Sigmoid colon (tissue), 7 donors: ENCODE results near the gene RPS28. TPM values are rescaled to one million over a fixed set of nuclear protein-coding genes. Genes with fewer than 3 reads are reported as not detected.

Experiments used
- DNase-seq: peaks from one replicate; pipeline ENCODE4 v3.0.0-alpha.2; 2019
- H3K27ac ChIP-seq, 4 donors: fragments of 200-600 bp; sonication (generic); one replicate each; pipeline ENCODE4 v1.5.1; 2016 to 2019; ENCODE audit warnings: mild to moderate bottlenecking in 1 of 4
- H3K27me3 ChIP-seq, 3 donors: fragments of 200-600 bp; sonication (generic); one replicate each; pipeline ENCODE4 v1.5.1; 2019; ENCODE audit warnings: mild to moderate bottlenecking in 1 of 3
- H3K36me3 ChIP-seq, 4 donors: fragments of 200-600 bp; sonication (generic); one replicate each; pipeline ENCODE4 v1.5.1; 2016 to 2019
- H3K4me1 ChIP-seq, 4 donors: fragments of 200-600 bp; sonication (generic); one replicate each; pipeline ENCODE4 v1.5.1; 2017 to 2019
- H3K4me3 ChIP-seq, 4 donors: fragments of 200-600 bp; sonication (generic); one replicate each; pipeline ENCODE4 v1.5.1; 2017 to 2019; ENCODE audit warnings: mild to moderate bottlenecking in 2 of 4, moderate library complexity in 1 of 4
- H3K9me3 ChIP-seq, 4 donors: fragments of 200-600 bp in 3 of 4; sonication (generic) in 3 of 4; one replicate each; pipeline versions ENCODE4 v1.5.1 to v1.6.1; 2013 to 2019
- EP300 ChIP-seq, 4 donors: sonication (generic); formaldehyde crosslinking; IDR thresholded peaks; one replicate each; pipeline ENCODE4 v1.6.1; 2017; ENCODE audit warnings: antibody characterized with exemption in 4 of 4
- POLR2A ChIP-seq, 2 donors: fragments of 450-650 bp; IDR thresholded peaks; one replicate each; pipeline ENCODE4 v1.6.1; 2016; ENCODE audit warnings: antibody characterized with exemption in 2 of 2, mild to moderate bottlenecking in 2 of 2, moderate library complexity in 2 of 2
- POLR2AphosphoS5 ChIP-seq, 4 donors: sonication (generic); formaldehyde crosslinking; IDR thresholded peaks; one replicate each; pipeline ENCODE4 v1.6.1; 2017; ENCODE audit warnings: antibody characterized with exemption in 4 of 4
- WGBS, 2 donors: extraction: QIAGEN DNeasy Blood & Tissue Kit; methylation state at CpG; one replicate each; pipeline ENCODE4 v1.1.7; 2013; 5-methylcytosine and 5-hydroxymethylcytosine counted together
- intact Hi-C: fragments of 100-400 bp; cut with DNase I; formaldehyde crosslinking; loops from one replicate; pipeline ENCODE4 v1.15.1; 2023
- polyA plus RNA-seq, 3 donors: library from polyadenylated mRNA; stranded (reverse); fragments of 200-250 nt; gene quantifications; one replicate each; pipeline ENCODE4 v1.2.3, GENCODE V29; 2013
- total RNA-seq, 4 donors: library from RNA; depleted of rRNA; stranded (reverse); fragments of >200 nt; gene quantifications; one replicate each; pipeline ENCODE4 v1.1.0, GENCODE V29; 2016
- TF ChIP-seq, protein P1 (sequence below), 4 experiments: fragments of 450-650 bp in 3 of 4; fragments of 200-600 bp in 1 of 4; IDR thresholded peaks; one replicate each; pipeline ENCODE4 v1.5.1; 2016 to 2019; ENCODE audit warnings: antibody characterized with exemption in 4 of 4, mild to moderate bottlenecking in 3 of 4, moderate library complexity in 2 of 4
- donor health status: healthy with polysubstance abuse.
- donor health status: Bipolar disorder and iron deficiency.
- donor health status: healthy.

RPS28 gene
- total and polyA plus RNA-seq, 7 donors: 244 to 938 (median 574) TPM

DNA sequence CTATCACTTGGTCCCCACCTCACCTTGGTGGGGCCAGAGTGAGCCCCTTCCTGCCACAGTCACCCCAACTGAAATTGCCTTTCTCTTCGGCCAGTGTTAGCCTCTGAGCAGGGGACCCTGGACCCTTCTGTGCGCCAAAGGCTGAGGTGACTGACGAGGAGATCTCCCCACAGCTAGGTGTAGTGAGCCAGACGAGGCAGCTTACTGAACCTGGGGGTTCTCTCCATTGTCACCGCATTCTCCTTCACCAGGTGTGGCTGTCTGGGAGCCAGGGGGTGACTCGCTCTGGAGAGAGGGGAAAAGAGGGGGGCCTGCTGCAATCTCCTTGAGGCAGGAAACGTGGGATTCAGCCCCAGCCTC, 1.3 kb downstream of the RPS28 start:
- H3K27me3 ChIP-seq: no peaks in the 10 kb centered on the region
- H3K9me3 ChIP-seq: peaks cover 0 to 3% (median 0%) of the 10 kb centered on the region in 4 donors
- peak overlapping the region in 3 of 4 donors; percentile 75 to 84 (median 77) for H3K4me3 ChIP-seq
- peaks cover 0 to 16% (median 0%) of the 10 kb centered on the region in 4 donors for H3K36me3 ChIP-seq
- peak overlapping the region in 3 of 4 donors; percentile 88 to 92 (median 92) for H3K27ac ChIP-seq
- H3K4me1 ChIP-seq: peaks cover 0 to 37% (median 29%) of the 10 kb centered on the region in 4 donors
- WGBS, 2 donors: 38 to 68% methylated on average over 7 of the region's 7 CpGs
- TF ChIP-seq, protein P1, sequence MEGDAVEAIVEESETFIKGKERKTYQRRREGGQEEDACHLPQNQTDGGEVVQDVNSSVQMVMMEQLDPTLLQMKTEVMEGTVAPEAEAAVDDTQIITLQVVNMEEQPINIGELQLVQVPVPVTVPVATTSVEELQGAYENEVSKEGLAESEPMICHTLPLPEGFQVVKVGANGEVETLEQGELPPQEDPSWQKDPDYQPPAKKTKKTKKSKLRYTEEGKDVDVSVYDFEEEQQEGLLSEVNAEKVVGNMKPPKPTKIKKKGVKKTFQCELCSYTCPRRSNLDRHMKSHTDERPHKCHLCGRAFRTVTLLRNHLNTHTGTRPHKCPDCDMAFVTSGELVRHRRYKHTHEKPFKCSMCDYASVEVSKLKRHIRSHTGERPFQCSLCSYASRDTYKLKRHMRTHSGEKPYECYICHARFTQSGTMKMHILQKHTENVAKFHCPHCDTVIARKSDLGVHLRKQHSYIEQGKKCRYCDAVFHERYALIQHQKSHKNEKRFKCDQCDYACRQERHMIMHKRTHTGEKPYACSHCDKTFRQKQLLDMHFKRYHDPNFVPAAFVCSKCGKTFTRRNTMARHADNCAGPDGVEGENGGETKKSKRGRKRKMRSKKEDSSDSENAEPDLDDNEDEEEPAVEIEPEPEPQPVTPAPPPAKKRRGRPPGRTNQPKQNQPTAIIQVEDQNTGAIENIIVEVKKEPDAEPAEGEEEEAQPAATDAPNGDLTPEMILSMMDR (IDR thresholded peaks at IDR 0.05): no peak
- no peak for TF ChIP-seq POLR2A (IDR thresholded peaks at IDR 0.05)
- TF ChIP-seq EP300 (IDR thresholded peaks at IDR 0.05): no peak
- TF ChIP-seq POLR2AphosphoS5 (IDR thresholded peaks at IDR 0.05): no peak
- intact Hi-C loops: loop anchor here (5.0 kb wide), 1 partner anchor 510 kb away; the partner anchor contains the start of genes MBD3L1 and ZNF558
- no peak for DNase-seq

DNA sequence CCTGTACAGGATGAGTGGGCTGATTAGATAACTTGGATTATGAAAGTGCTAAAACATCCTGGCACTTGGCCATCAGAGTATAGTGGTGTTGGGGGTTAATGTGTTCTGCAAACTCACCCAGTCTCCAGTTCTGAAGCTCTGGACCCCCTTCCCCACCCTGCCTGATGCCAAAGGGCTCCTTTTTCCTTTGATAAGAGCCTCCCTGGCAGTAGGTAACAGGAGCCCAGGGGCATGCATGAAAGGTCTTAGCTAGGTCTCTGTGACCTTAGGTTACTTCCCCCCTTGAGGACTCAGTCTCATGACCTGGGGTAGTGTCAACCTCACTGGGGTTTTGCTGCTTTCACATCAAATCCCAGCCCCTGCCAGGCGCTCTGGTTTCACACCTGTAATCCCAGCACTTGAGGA, 2.5 kb downstream of the RPS28 start:
- Histone ChIP-seq H3K4me1 (peaks cover 0 to 37% (median 29%) of the 10 kb centered on the region in 4 donors), H3K27ac (no peak overlapping the region), H3K9me3 (peaks cover 0 to 3% (median 0%) of the 10 kb centered on the region in 4 donors), H3K36me3 (peaks cover 0 to 16% (median 0%) of the 10 kb centered on the region in 4 donors), H3K27me3 (no peaks in the 10 kb centered on the region), H3K4me3 (no peak overlapping the region)
- 90 to 93% methylated on average over 1 of the region's 1 CpG for WGBS, 2 donors
- intact Hi-C loops: loop anchor here (5.0 kb wide), 1 partner anchor 509 kb away; the partner anchor contains the start of genes MBD3L1 and ZNF558
- TF ChIP-seq, protein P1 (IDR thresholded peaks at IDR 0.05): no peak
- TF ChIP-seq POLR2AphosphoS5 (IDR thresholded peaks at IDR 0.05) (no peak), EP300 (IDR thresholded peaks at IDR 0.05) (no peak), POLR2A (IDR thresholded peaks at IDR 0.05) (no peak)
- DNase-seq: no peak

DNA sequence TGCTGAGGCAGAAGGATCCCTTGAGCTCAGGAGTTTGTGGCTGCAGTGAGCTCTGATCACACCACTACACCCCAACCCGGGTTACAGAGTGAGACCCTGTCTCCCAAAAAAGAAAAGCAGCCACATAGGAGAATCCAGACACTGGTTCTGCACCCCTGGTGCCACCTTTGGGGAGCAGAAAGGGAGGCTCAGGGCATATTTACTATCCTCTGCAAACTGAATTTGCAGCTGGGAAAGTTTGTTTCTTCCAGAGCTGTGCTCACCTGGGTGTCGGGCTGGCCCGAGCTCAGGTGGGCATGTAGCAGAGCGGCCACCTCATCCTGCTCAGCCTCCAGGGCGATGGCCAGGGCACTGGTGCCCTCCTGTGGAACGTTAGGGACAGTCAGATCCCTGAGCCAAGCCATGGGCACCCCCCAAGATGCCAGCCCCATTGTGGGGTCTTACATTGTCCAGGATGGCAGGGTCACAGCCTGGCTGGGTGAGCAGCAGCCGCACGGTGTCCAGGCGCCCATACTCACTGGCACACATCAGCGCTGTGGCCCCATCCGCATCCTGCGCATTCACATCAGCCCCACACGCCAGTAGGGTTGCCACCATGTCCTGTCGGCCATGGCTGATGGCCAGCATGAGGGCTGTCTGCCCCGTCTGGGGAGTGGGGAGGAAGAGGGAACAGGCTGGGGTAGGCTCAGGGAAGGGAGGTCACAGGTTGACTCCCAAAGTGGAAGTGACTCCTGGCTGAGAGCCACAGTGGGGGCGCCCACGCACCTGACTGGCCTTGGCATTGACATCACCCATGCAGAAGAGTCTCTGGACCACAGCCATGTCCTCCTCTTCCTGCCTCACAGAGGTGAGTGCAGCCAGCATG, 3.1 kb downstream of the RPS28 start:
- Histone ChIP-seq H3K4me3 (no peak overlapping the region), H3K9me3 (peaks cover 0 to 3% (median 0%) of the 10 kb centered on the region in 4 donors), H3K27me3 (no peaks in the 10 kb centered on the region), H3K36me3 (peaks cover 0 to 16% (median 0%) of the 10 kb centered on the region in 4 donors), H3K27ac (peak overlapping the region in 1 of 4 donors; percentile 25), H3K4me1 (peaks cover 0 to 37% (median 29%) of the 10 kb centered on the region in 4 donors)
- 77 to 84% methylated on average over 17 of the region's 17 CpGs for WGBS, 2 donors
- TF ChIP-seq POLR2AphosphoS5 (IDR thresholded peaks at IDR 0.05): peak in 1 of 4 donors; percentile 25
- TF ChIP-seq, protein P1 (IDR thresholded peaks at IDR 0.05): no peak
- no peak for DNase-seq
- intact Hi-C loops: loop anchor here (5.0 kb wide), 1 partner anchor 508 kb away; the partner anchor contains the start of genes MBD3L1 and ZNF558

DNA sequence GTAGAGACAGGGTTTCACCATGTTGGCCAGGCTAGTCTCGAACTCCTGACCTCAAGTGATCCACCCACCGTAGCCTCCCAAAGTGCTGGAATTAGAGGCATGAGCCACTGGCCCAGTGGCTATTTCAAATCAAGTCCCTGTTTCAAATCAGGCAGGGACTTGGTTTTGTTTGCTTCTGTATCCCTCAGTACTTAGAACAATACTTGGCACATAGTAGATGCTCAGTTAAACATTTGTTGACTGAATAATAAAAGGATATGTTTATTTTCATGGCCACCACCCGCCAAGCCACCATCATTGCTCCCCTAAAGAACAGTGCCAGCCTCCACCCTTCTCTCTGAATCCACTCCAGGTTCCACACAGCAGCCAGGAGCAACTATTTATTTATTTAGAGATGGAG, 4.2 kb downstream of the RPS28 start:
- no peak for DNase-seq
- intact Hi-C loops: no loop called here
- Histone ChIP-seq H3K27ac (no peak overlapping the region), H3K36me3 (peaks cover 0 to 16% (median 0%) of the 10 kb centered on the region in 4 donors), H3K27me3 (no peaks in the 10 kb centered on the region), H3K4me1 (peaks cover 0 to 26% (median 20%) of the 10 kb centered on the region in 4 donors), H3K4me3 (no peak overlapping the region), H3K9me3 (peaks cover 0 to 3% (median 0%) of the 10 kb centered on the region in 4 donors)
- 69 to 93% methylated on average over 3 of the region's 3 CpGs for WGBS, 2 donors
- TF ChIP-seq, protein P1 (IDR thresholded peaks at IDR 0.05): no peak
- TF ChIP-seq POLR2A (IDR thresholded peaks at IDR 0.05) (no peak), EP300 (IDR thresholded peaks at IDR 0.05) (no peak), POLR2AphosphoS5 (IDR thresholded peaks at IDR 0.05) (no peak)
